Measurements from ENCODE around the gene CDADC1.

The CDADC1 gene

GRCh38 chr13:49297338-49297737 lies 49.6 kb downstream of the CDADC1 start:
- DNase-seq = no peak

GRCh38 chr13:49298416-49298815 lies 50.7 kb downstream of the CDADC1 start:
- DNase-seq = no peak

GRCh38 chr13:49298903-49299605 lies 51.3 kb downstream of the CDADC1 start:
- no peak for DNase-seq

- no peak for DNase-seq
Observed at GRCh38 chr13:49300276-49300675, 52.6 kb downstream of the CDADC1 start.

GRCh38 chr13:49300739-49301589 lies 53.2 kb downstream of the CDADC1 start:
- DNase-seq = peak; percentile 39 to 55

GRCh38 chr13:49302222-49302621 lies 54.5 kb downstream of the CDADC1 start:
- no peak for DNase-seq

- DNase-seq = no peak
Observed at GRCh38 chr13:49302817-49303216, 55.1 kb downstream of the CDADC1 start.

- no peak for DNase-seq
Observed at GRCh38 chr13:49303533-49304252, 56.0 kb downstream of the CDADC1 start.

- no peak for DNase-seq
Observed at GRCh38 chr13:49304356-49304755, 56.6 kb downstream of the CDADC1 start.

- DNase-seq = no peak
Observed at GRCh38 chr13:49304763-49305700, 57.3 kb downstream of the CDADC1 start.

- no peak for DNase-seq
Observed at GRCh38 chr13:49305792-49306425, 58.2 kb downstream of the CDADC1 start.

GRCh38 chr13:49307365-49307764 lies 59.6 kb downstream of the CDADC1 start:
- DNase-seq = no peak

- DNase-seq = no peak
Observed at GRCh38 chr13:49308097-49308875, 60.6 kb downstream of the CDADC1 start.

GRCh38 chr13:49308921-49309408 lies 61.2 kb downstream of the CDADC1 start:
- DNase-seq = no peak

GRCh38 chr13:49310251-49310650 lies 62.5 kb downstream of the CDADC1 start:
- DNase-seq = no peak

GRCh38 chr13:49311816-49312215 lies 64.1 kb downstream of the CDADC1 start:
- DNase-seq = no peak

- DNase-seq = no peak
Observed at GRCh38 chr13:49314344-49314882, 66.7 kb downstream of the CDADC1 start.

GRCh38 chr13:49315036-49315565 lies 67.4 kb downstream of the CDADC1 start:
- no peak for DNase-seq

- DNase-seq = no peak
Observed at GRCh38 chr13:49315756-49316482, 68.2 kb downstream of the CDADC1 start.

- DNase-seq = no peak
Observed at GRCh38 chr13:49319551-49319950, 71.8 kb downstream of the CDADC1 start.

Data from stimulated activated CD4-positive, alpha-beta T cell treated with anti-CD3 and anti-CD28 coated beads, Interleukin-2, amount 100 ng/mL, for 48 hours (primary cell).